Calu3 (cell line): ENCODE measurements around the gene WDR45B. TPM values are rescaled to one million over a fixed set of nuclear protein-coding genes. Genes with fewer than 3 reads are reported as not detected.

Experiments
- BruUV-seq: library from RNA; stranded (reverse); fragments of 400-500 nt; replicated peaks from 2 replicates; lab custom pipeline; 2021; lab: Mats Ljungman, UMichigan
- CTCF ChIA-PET: fragments of 300-600 bp; sonication (Branson Sonifier 250); formaldehyde crosslinking; loops from one replicate; lab custom pipeline; 2022; ENCODE audit warnings: antibody characterized with exemption; lab: Charles Lee
- DNase-seq: peaks from one replicate; pipeline ENCODE4 v3.0.0; 2022
- H3K27ac Mint-ChIP-seq: one replicate; pipeline ENCODE4 v1.8.0; 2022; ENCODE audit warnings: mixed read lengths; ENCODE audit not compliant: unreplicated experiment
- H3K27me3 Mint-ChIP-seq: one replicate; pipeline ENCODE4 v1.8.0; 2022; ENCODE audit warnings: mixed read lengths; ENCODE audit not compliant: unreplicated experiment
- H3K36me3 Mint-ChIP-seq: one replicate; pipeline ENCODE4 v1.8.0; 2022; ENCODE audit warnings: mild to moderate bottlenecking, moderate library complexity, mixed read lengths; ENCODE audit not compliant: insufficient read depth, unreplicated experiment
- H3K4me1 Mint-ChIP-seq: one replicate; pipeline ENCODE4 v1.8.0; 2022; ENCODE audit warnings: mild to moderate bottlenecking, low read depth, mixed read lengths; ENCODE audit not compliant: unreplicated experiment
- H3K4me3 Mint-ChIP-seq: one replicate; pipeline ENCODE4 v1.8.0; 2022; ENCODE audit warnings: mild to moderate bottlenecking, low read depth, moderate library complexity, mixed read lengths; ENCODE audit not compliant: unreplicated experiment
- H3K9me3 Mint-ChIP-seq: one replicate; pipeline ENCODE4 v1.8.0; 2022; ENCODE audit warnings: low read depth, mixed read lengths; ENCODE audit not compliant: unreplicated experiment
- intact Hi-C: fragments of 100-400 bp; cut with micrococcal nuclease; formaldehyde crosslinking; loops from one replicate; pipeline ENCODE4 v1.10.0; 2022; ENCODE audit not compliant: unreplicated experiment
- total RNA-seq: library from RNA; stranded (reverse); gene quantifications from 2 replicates; pipeline ENCODE4 v1.2.3, GENCODE V29; 2022
- TF ChIP-seq, protein P1 (sequence below): fragments of 200-600 bp; IDR thresholded peaks from one replicate; pipeline ENCODE4 v1.8.0; 2022; ENCODE audit warnings: antibody characterized with exemption; ENCODE audit not compliant: unreplicated experiment

WDR45B gene
- total RNA-seq, 1 experiment from 2014 or later, result 108 TPM

- peaks cover 24% of the 10 kb centered on the region for H3K4me1 Mint-ChIP-seq
- TF ChIP-seq, protein P1, sequence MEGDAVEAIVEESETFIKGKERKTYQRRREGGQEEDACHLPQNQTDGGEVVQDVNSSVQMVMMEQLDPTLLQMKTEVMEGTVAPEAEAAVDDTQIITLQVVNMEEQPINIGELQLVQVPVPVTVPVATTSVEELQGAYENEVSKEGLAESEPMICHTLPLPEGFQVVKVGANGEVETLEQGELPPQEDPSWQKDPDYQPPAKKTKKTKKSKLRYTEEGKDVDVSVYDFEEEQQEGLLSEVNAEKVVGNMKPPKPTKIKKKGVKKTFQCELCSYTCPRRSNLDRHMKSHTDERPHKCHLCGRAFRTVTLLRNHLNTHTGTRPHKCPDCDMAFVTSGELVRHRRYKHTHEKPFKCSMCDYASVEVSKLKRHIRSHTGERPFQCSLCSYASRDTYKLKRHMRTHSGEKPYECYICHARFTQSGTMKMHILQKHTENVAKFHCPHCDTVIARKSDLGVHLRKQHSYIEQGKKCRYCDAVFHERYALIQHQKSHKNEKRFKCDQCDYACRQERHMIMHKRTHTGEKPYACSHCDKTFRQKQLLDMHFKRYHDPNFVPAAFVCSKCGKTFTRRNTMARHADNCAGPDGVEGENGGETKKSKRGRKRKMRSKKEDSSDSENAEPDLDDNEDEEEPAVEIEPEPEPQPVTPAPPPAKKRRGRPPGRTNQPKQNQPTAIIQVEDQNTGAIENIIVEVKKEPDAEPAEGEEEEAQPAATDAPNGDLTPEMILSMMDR, result no peak
- TSS peak; percentile 30 for BruUV-seq
- no peak overlapping the region for H3K27ac Mint-ChIP-seq
- no peak for DNase-seq
- H3K9me3 Mint-ChIP-seq, result peaks cover 4% of the 10 kb centered on the region
- no peaks in the 10 kb centered on the region for H3K27me3 Mint-ChIP-seq
- intact Hi-C loops, result no loop called here
- peaks cover 40% of the 10 kb centered on the region for H3K36me3 Mint-ChIP-seq
- H3K4me3 Mint-ChIP-seq, result no peak overlapping the region
- CTCF ChIA-PET, result no interaction called here
These were observed 46.4 kb upstream of the WDR45B start for GRCh38 chr17:82694647-82695046.

GRCh38 chr17:82693168-82693867 is 45.1 kb upstream of the WDR45B start:
- H3K36me3 Mint-ChIP-seq, result peaks cover 26% of the 10 kb centered on the region
- no peak overlapping the region for H3K27ac Mint-ChIP-seq
- CTCF ChIA-PET, result no interaction called here
- no peaks in the 10 kb centered on the region for H3K27me3 Mint-ChIP-seq
- TF ChIP-seq, protein P1, result no peak
- peaks cover 4% of the 10 kb centered on the region for H3K9me3 Mint-ChIP-seq
- intact Hi-C loops, result no loop called here
- peaks cover 19% of the 10 kb centered on the region for H3K4me1 Mint-ChIP-seq
- DNase-seq, result no peak
- BruUV-seq, result no TSS peak
- H3K4me3 Mint-ChIP-seq, result no peak overlapping the region

DNA sequence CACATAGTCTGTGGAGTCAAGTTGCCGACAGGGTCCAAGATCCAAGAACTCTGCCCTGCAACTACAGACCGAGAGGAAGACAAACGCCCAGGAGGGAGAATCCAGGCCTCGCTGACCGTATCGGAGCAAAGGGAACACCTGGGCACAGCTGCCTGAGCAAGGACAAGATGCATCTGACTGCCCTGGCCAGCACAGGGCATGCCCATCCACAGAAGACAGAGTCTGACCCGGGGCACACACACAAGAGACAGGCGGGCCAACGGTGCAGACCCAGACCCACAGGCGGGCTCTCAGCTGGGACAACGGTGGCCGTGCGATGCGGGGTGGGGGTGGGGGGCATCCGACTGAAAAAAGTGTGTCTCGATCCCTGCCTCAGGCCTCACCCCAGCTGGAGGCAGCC is 44.0 kb upstream of the WDR45B start:
- no peak overlapping the region for H3K27ac Mint-ChIP-seq
- H3K9me3 Mint-ChIP-seq, result peaks cover 4% of the 10 kb centered on the region
- intact Hi-C loops, result no loop called here
- peaks cover 27% of the 10 kb centered on the region for H3K4me1 Mint-ChIP-seq
- no TSS peak for BruUV-seq
- TF ChIP-seq, protein P1, result no peak
- CTCF ChIA-PET, result no interaction called here
- DNase-seq, result no peak
- no peaks in the 10 kb centered on the region for H3K27me3 Mint-ChIP-seq
- H3K36me3 Mint-ChIP-seq, result peaks cover 26% of the 10 kb centered on the region
- H3K4me3 Mint-ChIP-seq, result no peak overlapping the region

DNA sequence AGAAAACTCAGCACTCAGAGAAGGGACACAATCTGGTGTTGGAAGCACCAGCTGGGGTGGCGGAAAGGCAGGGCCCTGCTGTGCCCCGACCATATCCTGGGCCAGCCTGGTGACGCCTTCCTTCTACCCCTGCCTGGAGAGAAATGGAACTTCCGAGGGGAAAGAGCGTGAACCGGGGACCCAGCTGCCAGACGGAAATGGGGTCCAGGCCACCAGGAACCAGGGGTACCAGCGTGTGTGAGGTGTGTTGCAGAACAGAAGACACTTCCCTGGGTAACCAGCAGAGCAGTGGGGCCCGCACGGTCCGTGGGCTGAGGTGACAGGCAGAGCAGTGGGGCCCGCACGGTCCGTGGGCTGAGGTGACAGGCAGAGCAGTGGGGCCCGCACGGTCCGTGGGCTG is 43.5 kb upstream of the WDR45B start:
- H3K36me3 Mint-ChIP-seq, result peaks cover 26% of the 10 kb centered on the region
- no peak overlapping the region for H3K27ac Mint-ChIP-seq
- peaks cover 32% of the 10 kb centered on the region for H3K4me1 Mint-ChIP-seq
- DNase-seq, result no peak
- no peaks in the 10 kb centered on the region for H3K27me3 Mint-ChIP-seq
- TF ChIP-seq, protein P1, result no peak
- peaks cover 4% of the 10 kb centered on the region for H3K9me3 Mint-ChIP-seq
- no TSS peak for BruUV-seq
- H3K4me3 Mint-ChIP-seq, result no peak overlapping the region
- CTCF ChIA-PET, result no interaction called here
- intact Hi-C loops, result no loop called here
